Measurements from ENCODE around the gene HOMER3. TPM values are rescaled to one million over a fixed set of nuclear protein-coding genes. Genes with fewer than 3 reads are reported as not detected.
A peak's percentile ranks its signal among the peaks of the same experiment; 100 is the strongest.

The HOMER3 gene
- 30.9 TPM for total RNA-seq

- no peak for DNase-seq (ENCODE audit: extremely low spot score in 2 of 2)
- Histone ChIP-seq H3K27me3 (no peaks in the 10 kb centered on the region), H3K36me3 (peaks cover 0 to 6% of the 10 kb centered on the region in 2 donors), H3K4me3 (peak within 1 kb of the TSS; percentile 79 to 94), H3K27ac (peak within 1 kb of the TSS; percentile 84), H3K4me1 (peaks cover 29% of the 10 kb centered on the region), H3K9me3 (no peaks in the 10 kb centered on the region)
- TF ChIP-seq POLR2AphosphoS5 (IDR thresholded peaks at IDR 0.05; ENCODE audit: insufficient read depth in 1 of 2, low read depth in 1 of 2): no peak
- TF ChIP-seq POLR2A (IDR thresholded peaks at IDR 0.05): peak in 1 of 2 donors; percentile 49
- intact Hi-C loops (cut with DNase I): no loop called here
These were observed at the start of gene HOMER3 for GRCh38 chr19:18940769-18941627. Gene HOMER3, minus strand, starts transcription at chr19:18941217. Its CDS starts 2,235 bp downstream, at chr19:18938982.

- TF ChIP-seq CTCF (IDR thresholded peaks at IDR 0.05) (no peak), POLR2AphosphoS5 (IDR thresholded peaks at IDR 0.05; ENCODE audit: insufficient read depth in 1 of 2, low read depth in 1 of 2) (no peak), POLR2A (IDR thresholded peaks at IDR 0.05) (no peak)
- DNase-seq (ENCODE audit: extremely low spot score in 2 of 2): no peak
- intact Hi-C loops (cut with DNase I): no loop called here
- Histone ChIP-seq H3K9me3 (no peaks in the 10 kb centered on the region), H3K27me3 (no peaks in the 10 kb centered on the region), H3K4me3 (no peak overlapping the region), H3K4me1 (peaks cover 5% of the 10 kb centered on the region), H3K36me3 (peaks cover 0 to 22% of the 10 kb centered on the region in 2 donors), H3K27ac (no peak overlapping the region)
These were observed 49.2 kb upstream of the HOMER3 start for GRCh38 chr19:18990128-18990708.

DNA sequence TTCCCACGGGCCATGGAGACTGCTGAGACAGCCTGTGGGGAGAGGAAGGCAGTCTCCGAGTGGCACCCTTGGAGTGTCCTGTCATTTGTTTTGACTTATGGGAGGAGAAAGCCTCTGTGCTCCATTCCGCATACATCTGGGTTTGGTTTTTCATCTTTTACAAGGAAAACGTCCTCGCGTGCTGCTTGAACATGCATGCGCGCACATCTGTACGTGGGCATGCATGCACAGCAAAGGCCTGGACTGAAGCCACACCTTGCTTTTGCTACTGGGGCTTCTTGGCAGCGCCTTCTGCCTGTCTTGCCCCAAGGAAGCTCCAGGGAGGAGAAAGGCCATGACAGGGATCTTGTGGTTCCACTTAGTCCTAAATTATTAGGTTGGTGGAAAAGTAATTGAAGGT lies 48.3 kb upstream of the HOMER3 start:
- Histone ChIP-seq H3K4me3 (no peak overlapping the region), H3K4me1 (peaks cover 5% of the 10 kb centered on the region), H3K27ac (no peak overlapping the region), H3K36me3 (peaks cover 0 to 14% of the 10 kb centered on the region in 2 donors), H3K9me3 (no peaks in the 10 kb centered on the region), H3K27me3 (no peaks in the 10 kb centered on the region)
- DNase-seq (ENCODE audit: extremely low spot score in 2 of 2): no peak
- intact Hi-C loops (cut with DNase I): no loop called here
- TF ChIP-seq CTCF (IDR thresholded peaks at IDR 0.05): no peak
- TF ChIP-seq POLR2A (IDR thresholded peaks at IDR 0.05): no peak
- TF ChIP-seq POLR2AphosphoS5 (IDR thresholded peaks at IDR 0.05; ENCODE audit: insufficient read depth in 1 of 2, low read depth in 1 of 2): no peak

GRCh38 chr19:18987456-18987855 lies 46.4 kb upstream of the HOMER3 start:
- H3K27me3 ChIP-seq: no peaks in the 10 kb centered on the region
- no peak overlapping the region for H3K4me3 ChIP-seq
- intact Hi-C loops (cut with DNase I): no loop called here
- peaks cover 5% of the 10 kb centered on the region for H3K4me1 ChIP-seq
- H3K36me3 ChIP-seq: no peaks in the 10 kb centered on the region
- no peak overlapping the region for H3K27ac ChIP-seq
- no peak for TF ChIP-seq CTCF (IDR thresholded peaks at IDR 0.05)
- TF ChIP-seq POLR2AphosphoS5 (IDR thresholded peaks at IDR 0.05; ENCODE audit: insufficient read depth in 1 of 2, low read depth in 1 of 2): no peak
- no peak for TF ChIP-seq POLR2A (IDR thresholded peaks at IDR 0.05)
- no peak for DNase-seq (ENCODE audit: extremely low spot score in 2 of 2)
- no peaks in the 10 kb centered on the region for H3K9me3 ChIP-seq

DNA sequence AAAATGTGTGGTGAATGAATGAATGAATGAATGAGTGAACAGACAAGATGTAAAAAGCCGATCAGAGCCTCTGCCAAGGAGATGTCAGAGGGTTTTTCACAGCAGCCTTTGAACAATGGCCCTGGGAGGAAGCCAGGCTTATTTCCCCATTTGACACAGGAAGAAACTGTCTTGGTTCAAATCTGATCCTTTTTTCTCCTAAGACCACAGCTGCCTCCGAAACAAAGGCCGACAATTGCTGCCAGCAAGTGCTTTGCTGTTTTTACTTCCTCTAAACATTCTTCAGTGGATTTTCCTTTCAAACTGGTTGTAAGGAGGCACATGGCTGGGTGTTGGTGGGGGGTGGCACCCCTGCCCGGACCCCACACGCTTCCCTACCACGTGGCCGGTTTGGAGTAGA lies 44.2 kb upstream of the HOMER3 start:
- no peak for DNase-seq (ENCODE audit: extremely low spot score in 2 of 2)
- no peak overlapping the region for H3K4me3 ChIP-seq
- H3K27ac ChIP-seq: no peak overlapping the region
- no peaks in the 10 kb centered on the region for H3K9me3 ChIP-seq
- peaks cover 5% of the 10 kb centered on the region for H3K4me1 ChIP-seq
- H3K36me3 ChIP-seq: no peaks in the 10 kb centered on the region
- intact Hi-C loops (cut with DNase I): no loop called here
- no peaks in the 10 kb centered on the region for H3K27me3 ChIP-seq
- TF ChIP-seq CTCF (IDR thresholded peaks at IDR 0.05) (no peak), POLR2AphosphoS5 (IDR thresholded peaks at IDR 0.05; ENCODE audit: insufficient read depth in 1 of 2, low read depth in 1 of 2) (no peak), POLR2A (IDR thresholded peaks at IDR 0.05) (no peak)

All from vagina (tissue), 2 donors.